HG03558 (cell line): ENCODE data around the gene HYDIN.
"Not testable (repeated sequence)": the region's sequence is repeated elsewhere in the genome, so short reads cannot be mapped to it uniquely, and the experiment has no call there.

ENCODE experiments used
- ATAC-seq: cut with Tn5 transposase; IDR thresholded peaks from one replicate; pipeline ENCODE4 v1.9.1; 2021; ENCODE audit warnings: moderate number of reproducible peaks; ENCODE audit not compliant: unreplicated experiment; ENCODE audit errors: extremely low read depth

HYDIN gene

DNA sequence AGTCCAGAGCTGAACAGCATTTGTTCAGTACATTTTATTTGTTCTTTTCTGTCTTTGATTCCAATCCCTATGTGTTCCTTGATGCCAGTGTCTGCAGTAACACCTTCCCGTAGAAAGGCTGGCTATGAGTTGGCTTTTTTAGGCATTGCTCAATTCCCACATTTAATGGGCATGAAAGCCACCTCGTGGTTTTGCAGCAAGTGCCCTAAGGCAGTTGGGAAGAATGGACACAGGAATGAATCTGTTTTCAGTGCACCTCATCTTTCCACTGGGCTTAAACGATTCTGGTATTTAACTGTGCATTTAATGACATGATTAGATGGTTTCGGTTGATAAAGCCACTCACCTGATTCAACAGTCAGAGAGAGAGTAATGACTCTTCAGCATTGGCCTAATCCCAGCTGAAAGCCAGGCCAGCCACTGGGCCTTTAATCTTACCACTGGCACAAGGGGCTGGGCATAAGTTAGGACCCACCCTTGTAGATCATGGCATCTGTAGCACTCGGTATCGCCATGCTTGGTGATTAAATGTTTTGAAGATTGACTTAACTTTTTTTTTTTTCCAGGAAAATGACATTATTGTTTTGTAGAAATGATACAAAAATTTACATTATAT, 211.3 kb downstream of the HYDIN start:
- not testable (repeated sequence) for ATAC-seq

GRCh38 chr16:71015419-71015818, 215.1 kb downstream of the HYDIN start:
- ATAC-seq: not testable (repeated sequence)

DNA sequence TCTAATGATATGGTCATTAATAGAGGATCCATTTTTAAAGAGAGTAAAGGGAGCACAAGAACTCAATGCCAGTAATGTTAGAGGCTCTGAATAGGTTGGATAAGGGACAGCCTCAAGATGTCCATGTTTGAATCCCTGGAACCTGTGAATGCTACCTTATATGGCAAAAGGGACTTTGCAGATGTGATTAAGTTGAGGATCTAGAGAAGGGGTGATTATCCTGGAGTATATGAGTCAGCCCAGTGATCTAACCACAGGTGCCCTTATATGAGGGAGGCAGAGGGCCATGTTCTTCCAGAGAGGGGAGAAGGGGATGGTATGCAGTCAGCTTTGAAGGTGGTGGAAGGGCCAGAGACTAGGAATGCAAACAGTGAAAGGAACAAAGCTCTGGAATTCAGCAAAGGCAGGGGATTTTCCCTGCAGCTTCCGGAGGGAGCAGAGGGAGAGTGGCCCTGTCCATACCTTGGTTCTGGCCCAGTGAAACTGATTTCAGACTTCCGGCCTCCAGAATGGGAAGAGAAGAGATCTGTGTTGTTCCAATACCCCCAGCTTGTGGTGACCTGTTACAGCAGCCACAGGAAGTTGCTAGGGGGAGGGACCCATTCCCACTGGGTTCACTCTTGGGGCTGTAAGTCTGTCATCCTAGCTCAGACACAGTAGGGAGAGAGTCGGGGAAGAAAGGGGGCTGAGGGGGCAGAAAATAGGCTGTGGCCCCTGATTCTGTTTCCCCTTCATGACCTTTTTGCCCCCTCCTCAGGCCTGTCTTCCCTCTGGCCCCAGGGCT, 220.9 kb downstream of the HYDIN start:
- not testable (repeated sequence) for ATAC-seq

DNA sequence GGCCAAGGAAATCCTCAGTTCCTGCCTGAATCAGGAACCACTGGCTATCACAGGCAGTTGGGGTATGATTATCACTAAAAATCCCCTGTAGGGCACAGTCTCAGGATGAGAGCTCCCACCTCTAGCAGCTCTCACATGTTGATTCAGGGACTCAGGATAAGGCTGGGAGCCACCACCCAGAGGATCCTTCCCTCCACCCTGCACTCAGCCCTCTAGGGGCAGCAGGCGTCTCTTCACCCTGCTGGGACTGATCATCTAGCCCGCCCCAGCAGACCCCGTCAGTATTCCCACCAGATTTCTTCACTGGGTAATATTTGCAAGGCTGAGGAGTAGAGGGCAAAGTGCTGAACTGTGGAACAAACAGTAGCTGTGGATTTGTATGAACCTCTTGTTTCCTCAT, 224.0 kb downstream of the HYDIN start:
- ATAC-seq: not testable (repeated sequence)

DNA sequence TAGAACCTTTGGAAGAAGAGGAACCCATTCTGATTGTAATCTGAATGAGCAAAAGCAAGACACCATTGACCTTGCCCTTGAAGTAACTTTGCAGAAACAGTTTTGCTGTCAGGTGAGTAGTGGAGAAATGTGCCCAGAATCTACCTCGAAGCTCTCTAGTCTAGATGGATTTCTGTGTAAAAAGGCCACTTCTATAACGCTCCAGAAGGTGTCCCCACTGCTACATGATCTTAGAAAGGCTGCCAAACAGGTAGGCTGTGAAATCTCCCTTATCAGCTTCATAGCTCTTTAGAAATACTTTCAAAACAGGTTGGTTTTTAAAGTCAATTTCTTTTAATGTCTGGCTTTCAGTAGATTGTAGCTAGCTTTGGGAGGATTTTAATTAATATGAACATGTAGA, 230.8 kb downstream of the HYDIN start:
- not testable (repeated sequence) for ATAC-seq

DNA sequence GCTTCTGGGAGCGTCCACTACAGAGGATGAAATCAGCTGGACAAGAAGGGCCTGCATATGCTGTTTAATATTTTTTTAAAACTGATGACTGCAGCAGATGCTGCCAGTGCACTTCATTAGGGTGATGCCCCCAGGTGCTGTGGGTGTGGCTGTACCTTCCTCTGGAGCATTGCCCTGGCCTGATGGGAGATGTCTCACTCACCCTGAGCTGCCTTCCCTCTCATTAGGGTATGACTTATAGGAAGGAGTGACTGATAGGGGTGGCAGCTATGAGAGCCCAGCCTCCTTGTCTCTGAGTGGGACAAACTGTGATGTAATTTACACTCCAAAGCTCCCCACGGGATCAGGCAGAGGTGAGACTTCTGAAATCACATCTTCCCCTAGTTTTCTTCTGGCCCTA, 234.7 kb downstream of the HYDIN start:
- ATAC-seq: not testable (repeated sequence)

GRCh38 chr16:70992511-70992910, 238.0 kb downstream of the HYDIN start:
- ATAC-seq: not testable (repeated sequence)

DNA sequence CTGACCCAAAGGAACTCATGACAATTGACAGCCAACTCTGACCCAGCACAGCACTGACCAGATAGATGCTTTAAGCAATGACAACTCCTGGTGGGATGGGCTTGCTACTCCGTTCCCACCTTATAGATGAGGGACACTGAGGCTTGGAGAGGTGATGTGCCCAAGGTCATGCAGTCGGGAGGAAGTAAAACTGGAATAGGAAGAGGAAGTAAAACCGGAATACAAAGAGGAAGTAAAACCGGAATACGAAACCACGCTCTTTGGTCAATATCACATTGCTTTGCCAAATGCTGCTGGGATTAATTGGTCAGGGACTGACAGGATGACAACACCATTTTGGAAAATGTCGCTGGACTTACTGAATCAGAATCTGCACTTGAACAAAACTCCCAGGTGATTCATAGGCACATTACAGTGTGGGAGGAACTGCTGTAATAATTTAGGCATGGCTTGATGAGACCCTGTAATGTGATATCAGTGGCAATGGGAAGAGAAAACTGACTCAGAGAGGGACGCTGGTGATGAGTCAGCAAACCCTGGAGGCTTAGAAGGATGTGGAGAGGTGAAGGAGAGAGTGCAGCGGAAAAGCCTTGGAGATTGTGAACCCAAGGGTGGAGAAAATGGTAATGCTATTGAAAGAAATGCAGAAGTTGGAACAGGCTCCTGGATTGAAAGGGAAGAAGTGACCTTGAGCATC, 243.4 kb downstream of the HYDIN start:
- ATAC-seq: not testable (repeated sequence)

- ATAC-seq: not testable (repeated sequence)
Observed at GRCh38 chr16:70984675-70985074, 245.8 kb downstream of the HYDIN start.

GRCh38 chr16:70968332-70968731, 262.2 kb downstream of the HYDIN start:
- ATAC-seq: not testable (repeated sequence)

DNA sequence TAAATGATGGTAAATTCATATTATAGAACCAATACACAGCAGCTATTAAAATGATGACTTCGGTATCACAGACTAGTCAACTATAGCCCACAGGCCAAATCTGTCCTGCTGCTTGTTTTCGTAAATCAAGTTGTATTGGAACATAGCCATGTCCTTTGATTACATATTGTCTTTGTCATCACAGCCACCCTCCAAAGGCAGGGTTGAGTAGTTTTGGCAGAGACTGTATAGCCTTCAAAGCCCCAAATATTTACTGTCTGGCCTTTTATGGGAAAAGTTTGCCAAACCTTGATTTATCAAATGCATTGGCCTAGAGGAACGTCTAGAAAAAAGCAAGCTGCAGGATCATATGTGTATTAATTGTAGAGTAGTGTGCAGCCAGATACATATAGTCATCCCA, 270.4 kb downstream of the HYDIN start:
- ATAC-seq: not testable (repeated sequence)

GRCh38 chr16:70954922-70955321, 275.6 kb downstream of the HYDIN start:
- ATAC-seq: not testable (repeated sequence)

GRCh38 chr16:70953824-70954223, 276.7 kb downstream of the HYDIN start:
- ATAC-seq: not testable (repeated sequence)

DNA sequence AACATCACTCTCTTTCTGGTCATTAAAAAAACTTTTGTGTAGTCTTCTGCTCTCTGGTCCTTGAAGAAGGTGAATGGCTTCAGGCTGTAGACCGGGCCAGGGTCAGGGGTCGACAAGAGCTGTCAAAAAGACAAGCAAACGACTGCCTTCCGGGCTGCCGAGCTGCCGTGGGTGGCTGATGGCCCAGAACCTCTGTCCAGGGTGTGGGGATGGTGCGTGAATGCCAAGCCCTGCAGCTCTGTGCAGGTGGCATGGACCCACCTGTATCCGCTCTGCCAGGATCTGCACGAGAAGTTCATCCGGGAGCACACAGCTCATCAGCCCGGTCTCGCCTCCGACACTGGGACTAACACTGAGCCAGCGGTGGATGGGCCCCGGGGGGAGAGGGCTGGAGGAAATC, 287.0 kb downstream of the HYDIN start:
- not testable (repeated sequence) for ATAC-seq

DNA sequence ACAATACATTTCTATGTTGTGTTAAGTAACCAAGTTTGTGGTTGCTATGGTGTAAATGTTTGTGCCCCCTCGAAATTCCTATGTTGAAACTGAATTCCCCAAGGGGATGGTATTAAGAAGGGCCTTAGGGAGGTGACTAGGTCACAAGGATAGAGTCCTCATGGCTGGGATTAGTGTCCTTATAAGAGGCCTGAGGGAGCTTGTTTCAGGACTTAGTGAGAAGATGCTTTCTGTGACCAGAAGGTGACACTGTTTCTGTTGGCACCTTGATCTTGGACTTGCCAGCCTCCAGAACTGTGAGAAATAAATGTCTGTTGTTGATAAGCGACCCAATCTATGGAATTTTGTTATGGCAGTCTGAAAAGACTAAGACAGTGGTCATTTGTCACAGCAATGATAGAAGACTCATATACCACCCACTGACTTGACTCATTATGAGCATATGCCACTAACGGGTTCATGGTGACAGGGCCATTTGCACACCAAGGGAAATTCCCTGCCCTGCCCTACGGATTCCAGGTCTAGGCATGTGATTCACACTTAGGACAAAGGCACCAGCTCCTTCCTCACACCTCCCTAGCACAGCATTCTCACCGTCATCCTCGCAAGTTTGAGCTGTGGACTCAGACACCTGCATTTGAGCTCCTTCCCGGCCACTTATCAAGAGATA, 290.7 kb downstream of the HYDIN start:
- ATAC-seq: not testable (repeated sequence)

- ATAC-seq: not testable (repeated sequence)
Observed at GRCh38 chr16:70936781-70937525, 293.6 kb downstream of the HYDIN start.

DNA sequence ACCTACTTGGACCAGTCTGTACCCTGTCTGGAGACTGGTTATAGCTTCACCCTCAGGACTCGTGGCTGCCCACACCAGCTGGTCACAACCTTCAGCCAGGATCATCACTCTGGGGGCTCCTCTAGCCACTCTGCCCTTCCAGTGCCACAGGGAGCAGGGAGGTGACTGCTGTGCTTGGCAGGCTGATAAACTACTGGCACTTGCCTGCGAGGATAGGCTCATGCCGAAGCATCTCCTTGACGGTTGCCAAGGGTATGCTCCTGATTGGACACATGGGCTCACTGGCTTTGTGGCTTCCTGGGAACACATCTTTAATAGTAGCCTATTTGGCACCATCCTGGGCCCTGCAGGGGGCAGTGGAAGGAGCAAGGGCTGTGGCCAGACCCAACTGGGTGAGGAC, 295.2 kb downstream of the HYDIN start:
- not testable (repeated sequence) for ATAC-seq

DNA sequence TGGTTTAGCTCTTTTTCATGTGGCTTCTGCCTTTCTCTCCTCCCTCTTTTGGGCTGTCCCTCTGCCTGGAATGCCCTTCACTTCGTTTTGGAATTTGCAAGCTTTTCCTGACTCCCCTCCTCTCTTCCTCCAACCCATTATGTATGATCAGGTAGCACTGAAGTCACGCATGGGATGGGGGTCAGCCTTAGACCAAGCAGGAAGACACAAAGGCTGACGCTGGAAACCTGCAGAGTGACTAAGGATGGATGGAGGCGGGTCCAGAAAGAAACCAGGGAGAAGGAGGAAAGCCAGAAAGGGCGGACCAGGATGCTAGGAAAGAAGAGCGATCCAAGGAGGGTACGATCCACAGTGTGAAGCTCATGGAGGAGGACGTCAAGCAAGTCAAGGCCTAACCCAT, 296.8 kb downstream of the HYDIN start:
- ATAC-seq: not testable (repeated sequence)

GRCh38 chr16:70930757-70931156, 299.8 kb downstream of the HYDIN start:
- not testable (repeated sequence) for ATAC-seq

GRCh38 chr16:70922164-70922563, 308.4 kb downstream of the HYDIN start:
- ATAC-seq: not testable (repeated sequence)
